Tibial nerve (tissue), 4 donors: ENCODE measurements around the gene PTGER1. TPM values are rescaled to one million over a fixed set of nuclear protein-coding genes. Genes with fewer than 3 reads are reported as not detected.
"Not testable (repeated sequence)": the region's sequence is repeated elsewhere in the genome, so short reads cannot be mapped to it uniquely, and the experiment has no call there.

Source experiments
- DNase-seq, 2 donors: peaks; one replicate each; pipeline ENCODE4 v3.0.0-alpha.2; 2019; ENCODE audit warnings: low spot score in 2 of 2
- H3K27ac ChIP-seq, 4 donors: fragments of 200-600 bp; sonication (generic) in 3 of 4; one replicate each; pipeline ENCODE4 v1.5.1; 2017 to 2019; ENCODE audit warnings: mild to moderate bottlenecking in 1 of 4
- H3K27me3 ChIP-seq, 2 donors: fragments of 200-600 bp; sonication (generic) in 1 of 2; one replicate each; pipeline versions ENCODE4 v1.5.1 to v1.6.0; 2017 to 2019
- H3K36me3 ChIP-seq, 3 donors: fragments of 200-600 bp; sonication (generic); one replicate each; pipeline ENCODE4 v1.5.1; 2018 to 2019
- H3K4me1 ChIP-seq, 4 donors: fragments of 200-600 bp; sonication (generic) in 3 of 4; one replicate each; pipeline ENCODE4 v1.5.1; 2017 to 2019
- H3K4me3 ChIP-seq, 4 donors: fragments of 200-600 bp; sonication (generic) in 3 of 4; one replicate each; pipeline ENCODE4 v1.5.1; 2017 to 2019; ENCODE audit warnings: mild to moderate bottlenecking in 1 of 4, moderate library complexity in 1 of 4
- H3K9me3 ChIP-seq, 4 donors: fragments of 200-600 bp; sonication (generic) in 3 of 4; one replicate each; pipeline ENCODE4 v1.5.1; 2017 to 2019
- EP300 ChIP-seq, 2 donors: sonication (generic); formaldehyde crosslinking; IDR thresholded peaks; one replicate each; pipeline ENCODE4 v1.6.1; 2017; ENCODE audit warnings: antibody characterized with exemption in 2 of 2, mild to moderate bottlenecking in 1 of 2
- POLR2A ChIP-seq, 2 donors: fragments of 450-650 bp; IDR thresholded peaks; one replicate each; pipeline ENCODE4 v1.6.1; 2017; ENCODE audit warnings: antibody characterized with exemption in 2 of 2, mild to moderate bottlenecking in 2 of 2, moderate library complexity in 2 of 2
- WGBS, 2 donors: methylation state at CpG; one replicate each; pipeline ENCODE4 v1.1.5; 2018; 5-methylcytosine and 5-hydroxymethylcytosine counted together
- total RNA-seq, 4 donors: library from RNA; depleted of rRNA; stranded (reverse); fragments of >200 nt; gene quantifications; one replicate each; pipeline ENCODE4 v1.1.0, GENCODE V29; 2016
- TF ChIP-seq, protein P1 (sequence below), 5 experiments: fragments of 200-600 bp in 3 of 5; fragments of 450-650 bp in 2 of 5; sonication (generic) in 3 of 5; IDR thresholded peaks; one replicate each; pipeline ENCODE4 v1.5.1; 2016 to 2019; ENCODE audit warnings: antibody characterized with exemption in 5 of 5, mild to moderate bottlenecking in 3 of 5, moderate library complexity in 2 of 5

The PTGER1 gene
- total RNA-seq, 4 donors from 2014 or later, result 0.90 to 5.9 (median 3.5) TPM

DNA sequence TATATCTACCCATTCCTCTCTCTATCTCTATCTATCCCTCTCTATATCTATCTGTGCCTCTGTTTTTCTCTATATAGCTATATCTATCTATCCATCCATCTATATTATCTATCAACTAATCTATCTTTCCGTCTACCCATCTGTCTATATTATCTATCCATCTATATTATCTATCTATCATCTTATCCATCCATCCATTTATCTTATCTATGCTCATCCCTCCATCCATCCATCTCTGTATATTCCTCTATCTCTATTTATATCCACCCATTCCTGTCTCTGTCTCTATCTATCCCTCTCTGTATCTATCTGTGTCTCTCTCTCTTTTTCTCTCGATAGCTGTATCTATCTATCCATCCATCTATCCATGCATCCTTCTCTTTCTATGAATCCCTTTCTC, 14.2 kb downstream of the PTGER1 start:
- H3K4me1 ChIP-seq, result no peaks in the 10 kb centered on the region
- TF ChIP-seq, protein P1, sequence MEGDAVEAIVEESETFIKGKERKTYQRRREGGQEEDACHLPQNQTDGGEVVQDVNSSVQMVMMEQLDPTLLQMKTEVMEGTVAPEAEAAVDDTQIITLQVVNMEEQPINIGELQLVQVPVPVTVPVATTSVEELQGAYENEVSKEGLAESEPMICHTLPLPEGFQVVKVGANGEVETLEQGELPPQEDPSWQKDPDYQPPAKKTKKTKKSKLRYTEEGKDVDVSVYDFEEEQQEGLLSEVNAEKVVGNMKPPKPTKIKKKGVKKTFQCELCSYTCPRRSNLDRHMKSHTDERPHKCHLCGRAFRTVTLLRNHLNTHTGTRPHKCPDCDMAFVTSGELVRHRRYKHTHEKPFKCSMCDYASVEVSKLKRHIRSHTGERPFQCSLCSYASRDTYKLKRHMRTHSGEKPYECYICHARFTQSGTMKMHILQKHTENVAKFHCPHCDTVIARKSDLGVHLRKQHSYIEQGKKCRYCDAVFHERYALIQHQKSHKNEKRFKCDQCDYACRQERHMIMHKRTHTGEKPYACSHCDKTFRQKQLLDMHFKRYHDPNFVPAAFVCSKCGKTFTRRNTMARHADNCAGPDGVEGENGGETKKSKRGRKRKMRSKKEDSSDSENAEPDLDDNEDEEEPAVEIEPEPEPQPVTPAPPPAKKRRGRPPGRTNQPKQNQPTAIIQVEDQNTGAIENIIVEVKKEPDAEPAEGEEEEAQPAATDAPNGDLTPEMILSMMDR (IDR thresholded peaks at IDR 0.05), result no peak
- no peak for TF ChIP-seq EP300 (IDR thresholded peaks at IDR 0.05)
- no peak for TF ChIP-seq POLR2A (IDR thresholded peaks at IDR 0.05)
- H3K9me3 ChIP-seq, result no peaks in the 10 kb centered on the region
- no peaks in the 10 kb centered on the region for H3K27me3 ChIP-seq
- no peak overlapping the region for H3K27ac ChIP-seq
- no peak for DNase-seq
- peaks cover 0 to 89% (median 18%) of the 10 kb centered on the region in 3 donors for H3K36me3 ChIP-seq
- no peak overlapping the region for H3K4me3 ChIP-seq
- WGBS, 2 donors, result 90 to 95% methylated on average over 2 of the region's 2 CpGs

DNA sequence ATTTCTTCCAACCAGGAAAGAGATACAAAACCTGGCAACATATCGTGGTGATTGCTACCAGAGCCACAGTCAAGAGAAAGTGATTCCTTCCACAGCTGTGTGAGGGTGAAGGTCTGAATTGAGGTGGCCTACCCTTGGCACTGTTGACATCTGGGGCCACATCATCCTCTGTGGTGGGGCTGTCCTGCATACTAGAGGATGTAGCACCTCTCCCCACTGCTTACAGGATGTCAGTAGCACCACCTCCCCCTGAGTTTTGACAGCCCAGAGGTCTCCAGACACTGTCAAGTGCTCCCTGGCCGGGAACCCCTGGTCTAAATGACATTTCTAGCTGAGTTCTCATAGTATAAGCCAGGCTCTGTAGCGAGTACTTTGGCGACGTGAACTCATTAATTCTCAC, 15.5 kb downstream of the PTGER1 start:
- TF ChIP-seq EP300 (IDR thresholded peaks at IDR 0.05) (no peak), POLR2A (IDR thresholded peaks at IDR 0.05) (no peak)
- TF ChIP-seq, protein P1 (IDR thresholded peaks at IDR 0.05), result no peak
- H3K4me1 ChIP-seq, result no peaks in the 10 kb centered on the region
- no peaks in the 10 kb centered on the region for H3K27me3 ChIP-seq
- peaks cover 0 to 89% (median 9%) of the 10 kb centered on the region in 3 donors for H3K36me3 ChIP-seq
- H3K4me3 ChIP-seq, result no peak overlapping the region
- H3K9me3 ChIP-seq, result no peaks in the 10 kb centered on the region
- DNase-seq, result no peak
- no peak overlapping the region for H3K27ac ChIP-seq
- WGBS, 2 donors, result 58 to 60% methylated on average over 5 of the region's 5 CpGs

DNA sequence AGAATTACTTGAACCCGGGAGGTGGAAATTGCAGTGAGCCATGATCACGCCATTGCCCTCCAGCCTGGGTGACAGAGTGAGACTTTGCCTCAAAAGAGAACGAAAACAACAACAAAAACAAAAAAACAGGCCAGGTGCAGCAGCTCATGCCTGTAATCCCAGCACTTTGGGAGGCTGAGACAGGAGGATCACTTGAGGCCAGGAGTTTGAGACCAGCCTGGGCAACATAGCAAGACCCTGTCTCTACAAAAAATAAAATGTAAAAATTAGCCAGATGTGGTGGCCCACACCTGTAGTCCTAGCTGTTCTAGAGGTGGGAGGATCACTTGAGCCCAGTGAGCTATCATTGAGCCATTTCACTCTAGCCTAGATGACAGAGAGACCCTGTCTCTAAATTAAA, 22.9 kb downstream of the PTGER1 start:
- WGBS, 2 donors, result 96 to 100% methylated on average over 3 of the region's 3 CpGs
- H3K27me3 ChIP-seq, H3K9me3 ChIP-seq, H3K4me1 ChIP-seq, DNase-seq, H3K4me3 ChIP-seq, H3K27ac ChIP-seq: not testable (repeated sequence)
- H3K36me3 ChIP-seq, result peaks cover 4 to 94% (median 38%) of the 10 kb centered on the region in 3 donors

DNA sequence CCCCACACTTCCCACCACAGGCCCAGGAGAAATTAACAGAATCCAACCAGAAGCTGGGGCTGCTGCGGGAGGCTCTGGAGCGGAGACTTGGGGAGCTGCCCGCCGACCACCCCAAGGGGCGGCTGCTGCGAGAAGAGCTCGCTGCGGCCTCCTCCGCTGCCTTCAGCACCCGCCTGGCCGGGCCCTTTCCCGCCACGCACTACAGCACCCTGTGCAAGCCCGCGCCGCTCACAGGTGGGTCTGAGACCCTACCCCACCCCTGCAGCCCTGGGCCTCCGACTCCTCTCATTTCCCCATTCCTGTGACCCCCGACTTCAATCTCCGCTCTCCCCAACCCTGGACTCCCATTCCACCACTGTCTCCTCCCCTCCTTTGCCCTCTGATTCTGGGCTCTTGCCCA, 24.3 kb downstream of the PTGER1 start:
- no peak overlapping the region for H3K4me3 ChIP-seq
- H3K9me3 ChIP-seq, result no peaks in the 10 kb centered on the region
- H3K4me1 ChIP-seq, result no peaks in the 10 kb centered on the region
- no peak overlapping the region for H3K27ac ChIP-seq
- H3K27me3 ChIP-seq, result no peaks in the 10 kb centered on the region
- WGBS, 2 donors, result 96 to 98% methylated on average over 19 of the region's 19 CpGs
- H3K36me3 ChIP-seq, result peaks cover 6 to 99% (median 51%) of the 10 kb centered on the region in 3 donors
- no peak for DNase-seq
- TF ChIP-seq EP300 (IDR thresholded peaks at IDR 0.05), result no peak
- no peak for TF ChIP-seq POLR2A (IDR thresholded peaks at IDR 0.05)
- TF ChIP-seq, protein P1 (IDR thresholded peaks at IDR 0.05), result no peak

DNA sequence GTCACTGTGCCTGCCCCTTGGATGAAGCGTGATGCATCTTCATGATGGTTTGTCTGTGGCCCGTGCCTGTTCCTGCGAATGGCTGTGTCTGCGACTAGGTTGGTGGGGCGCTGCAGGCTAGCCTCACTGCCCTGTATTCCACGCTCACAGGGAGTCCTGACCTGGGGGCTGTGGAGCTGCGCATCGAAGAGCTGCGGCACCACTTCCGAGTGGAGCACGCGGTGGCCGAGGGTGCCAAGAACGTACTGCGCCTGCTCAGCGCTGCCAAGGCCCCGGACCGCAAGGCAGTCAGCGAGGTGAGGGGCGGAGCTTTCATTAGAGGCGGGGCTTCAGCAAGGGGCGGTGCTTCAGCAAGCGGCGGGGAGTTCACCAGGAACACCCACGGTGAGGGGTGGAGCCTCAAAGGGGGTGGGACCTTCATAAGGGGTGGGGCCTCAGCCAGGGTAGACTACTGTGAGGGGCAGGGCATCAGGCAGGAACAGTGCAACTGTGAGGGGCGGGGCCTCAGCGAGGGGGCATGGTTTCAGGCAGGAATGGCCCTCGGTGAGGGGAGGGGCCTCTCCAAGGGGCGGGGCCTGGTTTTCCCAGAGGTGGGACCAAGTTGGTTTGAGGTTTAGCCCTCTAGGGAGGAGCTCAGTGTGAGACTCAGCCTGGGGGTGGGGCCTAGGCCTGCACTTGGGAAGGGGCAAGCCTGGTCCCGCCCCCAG, 24.8 kb downstream of the PTGER1 start:
- H3K4me1 ChIP-seq, result no peaks in the 10 kb centered on the region
- DNase-seq, result no peak
- H3K9me3 ChIP-seq, result no peaks in the 10 kb centered on the region
- no peak overlapping the region for H3K4me3 ChIP-seq
- H3K36me3 ChIP-seq, result peaks cover 6 to 99% (median 51%) of the 10 kb centered on the region in 3 donors
- TF ChIP-seq, protein P1 (IDR thresholded peaks at IDR 0.05), result no peak
- TF ChIP-seq EP300 (IDR thresholded peaks at IDR 0.05) (no peak), POLR2A (IDR thresholded peaks at IDR 0.05) (no peak)
- no peaks in the 10 kb centered on the region for H3K27me3 ChIP-seq
- 77 to 81% methylated on average over 24 to 25 of the region's 30 CpGs for WGBS, 2 donors
- no peak overlapping the region for H3K27ac ChIP-seq
